PFSK-1 (cell line): Measurements from ENCODE around the gene COL23A1.

ENCODE experiments used
- FOXP2 ChIP-seq: optimal IDR thresholded peaks from 2 replicates; pipeline ENCODE3; 2011; ENCODE audit warnings: borderline replicate concordance, control low read depth, inconsistent platforms; ENCODE audit not compliant: insufficient read depth; ENCODE audit errors: extremely low read length, extremely low read depth
- POLR2AphosphoS5 ChIP-seq: IDR thresholded peaks from 2 replicates; pipeline ENCODE4 v1.6.1; 2012; ENCODE audit warnings: low read depth, mild to moderate bottlenecking, control low read depth, low read length, moderate library complexity
- REST ChIP-seq, 2 experiments: IDR thresholded peaks; 2 replicates each; pipeline versions ENCODE4 v1.6.1 to v1.8.0; 2011 to 2012; ENCODE audit warnings: low read depth in 2 of 2, low read length in 2 of 2, control low read depth in 1 of 2, inconsistent platforms in 1 of 2, mild to moderate bottlenecking in 1 of 2, moderate library complexity in 1 of 2; ENCODE audit not compliant: insufficient read depth in 1 of 2
- SIN3A ChIP-seq: IDR thresholded peaks from 2 replicates; pipeline ENCODE4 v1.6.1; 2012; ENCODE audit warnings: mild to moderate bottlenecking, low read length, moderate library complexity, borderline replicate concordance; ENCODE audit not compliant: insufficient read depth
- TAF1 ChIP-seq: IDR thresholded peaks from 2 replicates; pipeline ENCODE4 v1.6.1; 2012; ENCODE audit warnings: low read length, control low read depth, borderline replicate concordance; ENCODE audit not compliant: insufficient read depth

The COL23A1 gene

GRCh38 chr5:178469011-178469974, 120.9 kb downstream of the COL23A1 start:
- TF ChIP-seq POLR2AphosphoS5 (no peak), REST (IDR thresholded peaks at IDR 0.05; ENCODE audit: insufficient read depth in 1 of 2, low read depth in 2 of 2, low read length in 2 of 2) (no peak), SIN3A (no peak), TAF1 (no peak), FOXP2 (no peak)

- no peak for TF ChIP-seq FOXP2
- no peak for TF ChIP-seq REST (IDR thresholded peaks at IDR 0.05; ENCODE audit: insufficient read depth in 1 of 2, low read depth in 2 of 2, low read length in 2 of 2)
- no peak for TF ChIP-seq POLR2AphosphoS5
- no peak for TF ChIP-seq TAF1
- no peak for TF ChIP-seq SIN3A
Observed at GRCh38 chr5:178468196-178468685, 122.0 kb downstream of the COL23A1 start.

- TF ChIP-seq POLR2AphosphoS5 (no peak), SIN3A (no peak), TAF1 (no peak), FOXP2 (no peak), REST (IDR thresholded peaks at IDR 0.05; ENCODE audit: insufficient read depth in 1 of 2, low read depth in 2 of 2, low read length in 2 of 2) (no peak)
Observed at GRCh38 chr5:178467568-178468195, 122.5 kb downstream of the COL23A1 start.

GRCh38 chr5:178467205-178467567, 123.0 kb downstream of the COL23A1 start:
- no peak for TF ChIP-seq REST (IDR thresholded peaks at IDR 0.05; ENCODE audit: insufficient read depth in 1 of 2, low read depth in 2 of 2, low read length in 2 of 2)
- TF ChIP-seq FOXP2 = no peak
- no peak for TF ChIP-seq TAF1
- TF ChIP-seq SIN3A = no peak
- no peak for TF ChIP-seq POLR2AphosphoS5
